Melanocyte of skin (primary cell): ENCODE data around the gene TIAM1. TPM values are rescaled to one million over a fixed set of nuclear protein-coding genes. Genes with fewer than 3 reads are reported as not detected.

Source experiments
- total RNA-seq, 2 donors: library from RNA; depleted of rRNA; stranded (reverse); fragments of >200 nt; gene quantifications; 2 replicates each; pipeline ENCODE4 v1.2.3, GENCODE V29; 2012

TIAM1 gene
- total RNA-seq: 10 to 100 TPM; 33.0 to 65.7 TPM

GRCh38 chr21:31343680-31344480 lies at the start of gene TIAM1:
TSS of gene TIAM1 (minus strand) at chr21:31344261. CDS start at chr21:31266972, 77,289 bp downstream.

